GM23338 (cell line): Measurements from ENCODE around the gene FURIN. TPM values are rescaled to one million over a fixed set of nuclear protein-coding genes. Genes with fewer than 3 reads are reported as not detected.

Source experiments
- ATAC-seq: fragments of 200-7000 bp; cut with Tn5 transposase; 3 replicates; pipeline ENCODE4 v1.9.1; 2020
- DNase-seq: peaks from one replicate; pipeline ENCODE4 v3.0.0-alpha.2; 2015; ENCODE audit warnings: low spot score
- H2AFZ ChIP-seq: fragments of 200-600 bp; sonication (generic); 2 replicates; pipeline ENCODE4 v1.8.0; 2016; ENCODE audit warnings: antibody characterized with exemption, mild to moderate bottlenecking, moderate library complexity
- H3F3A ChIP-seq: fragments of 200-600 bp; sonication (generic); replicated peaks from 2 replicates; pipeline ENCODE4 v1.8.0; 2017; ENCODE audit warnings: antibody characterized with exemption, mixed run types, low read depth
- H3K27ac ChIP-seq: fragments of 200-600 bp; sonication (generic); 2 replicates; pipeline ENCODE4 v1.6.1; 2016; ENCODE audit warnings: low read depth
- H3K27me3 ChIP-seq: fragments of 200-600 bp; sonication (generic); 2 replicates; pipeline ENCODE4 v1.8.0; 2016; ENCODE audit warnings: mild to moderate bottlenecking, mixed run types, moderate library complexity; ENCODE audit not compliant: insufficient read depth
- H3K36me3 ChIP-seq: fragments of 200-600 bp; sonication (generic); 2 replicates; pipeline ENCODE4 v1.8.0; 2016; ENCODE audit warnings: mild to moderate bottlenecking; ENCODE audit not compliant: insufficient read depth
- H3K4me1 ChIP-seq: fragments of 200-600 bp; sonication (generic); 2 replicates; pipeline ENCODE4 v1.8.0; 2016; ENCODE audit warnings: mild to moderate bottlenecking, moderate library complexity; ENCODE audit not compliant: insufficient read depth
- H3K4me2 ChIP-seq: fragments of 200-600 bp; sonication (generic); 2 replicates; pipeline ENCODE4 v1.7.1; 2017; ENCODE audit warnings: mixed run types
- H3K4me3 ChIP-seq: fragments of 200-600 bp; sonication (generic); 2 replicates; pipeline ENCODE4 v1.6.1; 2016; ENCODE audit warnings: mixed run types
- H3K79me2 ChIP-seq: fragments of 200-600 bp; sonication (generic); replicated peaks from 2 replicates; pipeline ENCODE4 v1.8.0; 2017; ENCODE audit warnings: mild to moderate bottlenecking; ENCODE audit not compliant: insufficient read depth
- H3K9me2 ChIP-seq: fragments of 200-600 bp; sonication (generic); 2 replicates; pipeline ENCODE4 v1.8.0; 2017; ENCODE audit not compliant: insufficient read depth
- H4K20me1 ChIP-seq: fragments of 200-600 bp; sonication (generic); replicated peaks from 2 replicates; pipeline ENCODE4 v1.8.0; 2017; ENCODE audit warnings: mild to moderate bottlenecking; ENCODE audit not compliant: insufficient read depth
- H3K27ac Mint-ChIP-seq: 2 replicates; pipeline ENCODE4 v1.8.0; 2020; ENCODE audit warnings: inconsistent platforms, mild to moderate bottlenecking, moderate library complexity, mixed read lengths
- H3K27me3 Mint-ChIP-seq: 3 replicates; pipeline ENCODE4 v1.8.0; 2022; ENCODE audit warnings: low read depth, mild to moderate bottlenecking, moderate library complexity, mixed read lengths, inconsistent platforms; ENCODE audit not compliant: insufficient read depth, poor library complexity
- H3K36me3 Mint-ChIP-seq: 3 replicates; pipeline ENCODE4 v1.8.0; 2021; ENCODE audit warnings: low read depth, mild to moderate bottlenecking, inconsistent platforms, moderate library complexity, mixed read lengths
- H3K4me1 Mint-ChIP-seq: 3 replicates; pipeline ENCODE4 v1.8.0; 2020; ENCODE audit warnings: mild to moderate bottlenecking, inconsistent platforms, mixed read lengths
- H3K4me3 Mint-ChIP-seq: 3 replicates; pipeline ENCODE4 v1.8.0; 2021; ENCODE audit warnings: moderate library complexity, mild to moderate bottlenecking, inconsistent platforms, mixed read lengths
- H3K9me3 Mint-ChIP-seq: 3 replicates; pipeline ENCODE4 v1.8.0; 2020; ENCODE audit warnings: moderate library complexity, mild to moderate bottlenecking, inconsistent platforms, mixed read lengths
- CREB1 ChIP-seq: fragments of 250-450 bp; sonication (Bioruptor Pico); IDR thresholded peaks from 2 replicates; pipeline ENCODE4 v1.5.0; 2020; ENCODE audit warnings: low read depth, mild to moderate bottlenecking, moderate library complexity
- CTCF ChIP-seq, 2 experiments: fragments of 200-600 bp in 1 of 2; sonication (generic) in 1 of 2; conservative IDR thresholded peaks; 2 replicates each; pipeline versions ENCODE4 v1.5.1 to v1.6.1; 2016 to 2017; ENCODE audit warnings: antibody characterized with exemption in 2 of 2, low read depth in 2 of 2, mild to moderate bottlenecking in 2 of 2, moderate library complexity in 1 of 2
- ETS1 ChIP-seq: IDR thresholded peaks from 2 replicates; pipeline ENCODE4 v1.6.1; 2016; ENCODE audit warnings: antibody characterized with exemption
- EZH2 ChIP-seq: fragments of 200-600 bp; sonication (generic); IDR thresholded peaks from one replicate; pipeline ENCODE4 v1.8.0; 2017; ENCODE audit warnings: antibody characterized with exemption, mild to moderate bottlenecking, low read depth; ENCODE audit not compliant: unreplicated experiment
- JUNB ChIP-seq: IDR thresholded peaks from one replicate; pipeline ENCODE4 v1.6.1; 2016; ENCODE audit warnings: antibody characterized with exemption; ENCODE audit not compliant: unreplicated experiment
- NANOG ChIP-seq: IDR thresholded peaks from 2 replicates; pipeline ENCODE4 v1.6.1; 2016; ENCODE audit warnings: antibody characterized with exemption, borderline replicate concordance
- POLR2AphosphoS5 ChIP-seq: IDR thresholded peaks from 2 replicates; pipeline ENCODE4 v1.6.1; 2016; ENCODE audit warnings: antibody characterized with exemption, low read depth
- REST ChIP-seq: IDR thresholded peaks from one replicate; pipeline ENCODE4 v1.6.1; 2018; ENCODE audit warnings: antibody characterized with exemption; ENCODE audit not compliant: unreplicated experiment
- STAT1 ChIP-seq: IDR thresholded peaks from one replicate; pipeline ENCODE4 v1.6.1; 2016; ENCODE audit warnings: antibody characterized with exemption; ENCODE audit not compliant: unreplicated experiment
- ZNF114 ChIP-seq: fragments of 250-450 bp; sonication (Bioruptor Pico); IDR thresholded peaks from 2 replicates; pipeline ENCODE4 v1.5.0; 2020; ENCODE audit warnings: mild to moderate bottlenecking, moderate library complexity
- ZNF331 ChIP-seq: fragments of 250-450 bp; sonication (Bioruptor Pico); IDR thresholded peaks from 2 replicates; pipeline ENCODE4 v1.5.0; 2020; ENCODE audit warnings: low read depth, mild to moderate bottlenecking, moderate library complexity
- ZNF462 ChIP-seq: fragments of 250-450 bp; sonication (Bioruptor Pico); IDR thresholded peaks from 2 replicates; pipeline ENCODE4 v1.5.0; 2020; ENCODE audit warnings: mild to moderate bottlenecking, moderate library complexity
- polyA plus RNA-seq: library from polyadenylated mRNA; unstranded; fragments of >200 nt; fragmentation: Nextera tagmentation; extraction: Ambion mirVana; gene quantifications from 2 replicates; pipeline ENCODE4 v1.2.1, GENCODE V29; 2016
- total RNA-seq: library from RNA; depleted of rRNA; stranded (reverse); fragments of >200 nt; shearing (Covaris generic); gene quantifications from 2 replicates; pipeline ENCODE4 v1.2.3, GENCODE V29; 2014

Gene FURIN
- total and polyA plus RNA-seq, 2 experiments from 2014 or later, result 6.3 to 20.9 TPM

GRCh38 chr15:90829126-90829525 is 39.3 kb upstream of the FURIN start:
- TF ChIP-seq CREB1 (CRISPR knock-in tag), result no peak
- TF ChIP-seq ZNF331 (CRISPR knock-in tag), result no peak
- TF ChIP-seq EZH2, result no peak
- no peak for TF ChIP-seq CTCF (conservative IDR thresholded peaks at IDR 0.05; ENCODE audit: low read depth in 2 of 2)
- no peak for TF ChIP-seq REST
- no peak for TF ChIP-seq STAT1
- TF ChIP-seq NANOG, result no peak
- TF ChIP-seq ZNF114 (CRISPR knock-in tag), result no peak
- TF ChIP-seq ZNF462, result no peak
- TF ChIP-seq ETS1, result no peak
- no peak for TF ChIP-seq POLR2AphosphoS5
- TF ChIP-seq JUNB, result no peak
- H3K27me3 ChIP-seq, result no peaks in the 10 kb centered on the region
- H3K36me3 Mint-ChIP-seq, result no peaks in the 10 kb centered on the region; the same call in 2 of the 3 replicates
- H3F3A ChIP-seq, result no peaks in the 10 kb centered on the region
- no peak overlapping the region for H3K4me3 ChIP-seq
- no peaks in the 10 kb centered on the region for H4K20me1 ChIP-seq
- DNase-seq (no peak), ATAC-seq (no peak)
- no peaks in the 10 kb centered on the region for H3K79me2 ChIP-seq
- H3K27me3 Mint-ChIP-seq, result peaks cover 1% of the 10 kb centered on the region
- H3K36me3 ChIP-seq, result no peaks in the 10 kb centered on the region
- H3K9me3 Mint-ChIP-seq, result peaks cover 11% of the 10 kb centered on the region; the same call in 2 of the 3 replicates
- H2AFZ ChIP-seq, result no peak overlapping the region
- no peak overlapping the region for H3K27ac Mint-ChIP-seq
- peaks cover 11% of the 10 kb centered on the region for H3K4me1 Mint-ChIP-seq
- H3K4me2 ChIP-seq, result no peak overlapping the region
- H3K4me3 Mint-ChIP-seq, result no peak overlapping the region
- H3K4me1 ChIP-seq, result no peaks in the 10 kb centered on the region
- H3K9me2 ChIP-seq, result no peaks in the 10 kb centered on the region
- H3K27ac ChIP-seq, result no peak overlapping the region
